ENCODE data around the gene POLN. TPM values are rescaled to one million over a fixed set of nuclear protein-coding genes. Genes with fewer than 3 reads are reported as not detected.

POLN gene
- total RNA-seq, 2 experiments from 2014 or later: 0.91 to 1.3 TPM

- Mint-ChIP-seq H3K36me3 (ENCODE audit: low read depth) (no peaks in the 10 kb centered on the region), H3K4me3 (no peak overlapping the region), H3K27ac (no peak overlapping the region), H3K9me3 (no peaks in the 10 kb centered on the region), H3K4me1 (ENCODE audit: low read depth) (peaks cover 2% of the 10 kb centered on the region), H3K27me3 (ENCODE audit: low read depth) (no peaks in the 10 kb centered on the region)
- intact Hi-C loops (cut with micrococcal nuclease): no loop called here
- CTCF ChIA-PET: no interaction called here
- peak; percentile 3 for DNase-seq
These were observed 16.4 kb upstream of the POLN start for GRCh38 chr4:2258091-2259035.

- H3K9me3 Mint-ChIP-seq: no peaks in the 10 kb centered on the region
- H3K27me3 Mint-ChIP-seq (ENCODE audit: low read depth): no peaks in the 10 kb centered on the region
- no peak overlapping the region for H3K4me3 Mint-ChIP-seq
- H3K27ac Mint-ChIP-seq: no peak overlapping the region
- no peak for DNase-seq
- no peaks in the 10 kb centered on the region for H3K36me3 Mint-ChIP-seq (ENCODE audit: low read depth)
- peaks cover 2% of the 10 kb centered on the region for H3K4me1 Mint-ChIP-seq (ENCODE audit: low read depth)
- intact Hi-C loops (cut with micrococcal nuclease): no loop called here
- CTCF ChIA-PET: no interaction called here
These were observed 15.6 kb upstream of the POLN start for GRCh38 chr4:2257361-2258081.

GRCh38 chr4:2256781-2257191 lies 14.9 kb upstream of the POLN start:
- Mint-ChIP-seq H3K27me3 (ENCODE audit: low read depth) (no peaks in the 10 kb centered on the region), H3K4me3 (no peak overlapping the region), H3K4me1 (ENCODE audit: low read depth) (peaks cover 2% of the 10 kb centered on the region), H3K27ac (no peak overlapping the region), H3K36me3 (ENCODE audit: low read depth) (no peaks in the 10 kb centered on the region), H3K9me3 (no peaks in the 10 kb centered on the region)
- CTCF ChIA-PET: no interaction called here
- DNase-seq: peak; percentile 2
- intact Hi-C loops (cut with micrococcal nuclease): no loop called here

DNA sequence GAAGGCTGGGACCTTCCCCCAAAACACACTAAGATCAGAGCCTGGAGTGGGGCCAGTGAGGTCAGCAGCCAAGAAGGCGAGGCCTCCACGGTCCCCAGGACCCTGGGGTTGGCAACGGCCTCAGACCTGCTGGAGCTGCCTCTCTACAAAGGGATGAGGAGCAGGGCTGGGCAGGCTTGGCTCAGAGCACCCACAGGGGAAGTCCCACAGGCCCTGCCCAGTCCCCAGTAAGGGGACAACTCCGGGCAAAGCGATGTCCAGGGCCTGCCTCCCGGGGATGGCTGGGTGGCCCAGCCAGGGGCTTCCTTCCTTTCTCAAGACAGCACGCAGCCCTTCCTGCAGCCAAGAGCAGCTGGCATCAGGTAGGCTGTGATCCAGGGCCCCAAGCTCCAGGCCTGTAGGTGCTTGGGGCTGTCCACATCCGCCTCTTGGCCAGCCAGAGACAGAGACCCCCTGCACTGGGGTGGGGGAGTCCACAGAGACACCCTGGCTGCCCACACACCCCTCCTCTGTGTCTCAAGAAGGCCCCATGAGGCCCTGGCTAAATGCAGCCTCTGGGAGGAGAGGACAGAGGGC lies 14.3 kb upstream of the POLN start:
- no peak overlapping the region for H3K4me3 Mint-ChIP-seq
- intact Hi-C loops (cut with micrococcal nuclease): no loop called here
- no peak overlapping the region for H3K27ac Mint-ChIP-seq
- no peaks in the 10 kb centered on the region for H3K9me3 Mint-ChIP-seq
- CTCF ChIA-PET: no interaction called here
- H3K27me3 Mint-ChIP-seq (ENCODE audit: low read depth): no peaks in the 10 kb centered on the region
- H3K4me1 Mint-ChIP-seq (ENCODE audit: low read depth): peaks cover 2% of the 10 kb centered on the region
- DNase-seq: no peak
- no peaks in the 10 kb centered on the region for H3K36me3 Mint-ChIP-seq (ENCODE audit: low read depth)

DNA sequence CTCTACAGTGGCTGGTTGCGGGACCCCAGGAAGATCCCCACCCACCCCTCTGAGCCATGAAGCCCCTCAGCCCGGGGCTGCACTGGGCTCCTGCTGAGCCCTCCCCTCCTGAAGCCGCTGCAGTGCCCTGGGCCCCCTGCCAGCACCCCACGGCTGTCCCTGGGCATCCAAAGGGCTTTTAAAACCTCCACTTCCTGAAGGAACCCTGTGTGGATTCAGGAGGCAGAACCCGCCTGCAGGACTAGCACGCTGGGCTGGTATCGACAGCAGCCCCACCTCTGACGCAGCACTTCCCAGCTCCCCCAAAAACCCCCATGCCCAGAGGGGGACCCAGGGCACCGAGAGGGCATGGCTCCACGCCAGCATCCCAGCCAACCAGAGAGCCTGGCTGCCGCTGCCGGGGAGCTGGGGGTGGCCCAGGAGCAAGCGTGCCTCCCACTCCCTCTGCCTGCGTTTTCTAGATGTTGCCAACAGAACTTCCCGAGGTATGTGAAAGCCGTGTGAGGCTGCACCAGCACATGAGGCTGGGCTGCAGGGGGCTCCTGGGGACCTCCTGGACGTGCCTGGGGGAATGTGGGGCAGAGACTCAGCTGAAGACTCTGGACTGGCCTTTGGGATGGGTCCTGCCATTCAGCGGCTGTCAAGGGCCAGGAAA lies 13.7 kb upstream of the POLN start:
- H3K4me1 Mint-ChIP-seq (ENCODE audit: low read depth): peaks cover 2% of the 10 kb centered on the region
- H3K27ac Mint-ChIP-seq: no peak overlapping the region
- intact Hi-C loops (cut with micrococcal nuclease): no loop called here
- H3K36me3 Mint-ChIP-seq (ENCODE audit: low read depth): no peaks in the 10 kb centered on the region
- no peak overlapping the region for H3K4me3 Mint-ChIP-seq
- DNase-seq: peak; percentile 3
- no peaks in the 10 kb centered on the region for H3K9me3 Mint-ChIP-seq
- CTCF ChIA-PET: no interaction called here
- no peaks in the 10 kb centered on the region for H3K27me3 Mint-ChIP-seq (ENCODE audit: low read depth)

- H3K4me3 Mint-ChIP-seq: no peak overlapping the region
- H3K27me3 Mint-ChIP-seq (ENCODE audit: low read depth): no peaks in the 10 kb centered on the region
- CTCF ChIA-PET: interaction anchor here (0.7 kb wide), 1 partner anchor 680 kb away, joined by 4 read pairs; no protein-coding TSS in a partner anchor
- intact Hi-C loops (cut with micrococcal nuclease): no loop called here
- H3K9me3 Mint-ChIP-seq: no peaks in the 10 kb centered on the region
- H3K27ac Mint-ChIP-seq: no peak overlapping the region
- DNase-seq: peak; percentile 3
- peaks cover 2% of the 10 kb centered on the region for H3K4me1 Mint-ChIP-seq (ENCODE audit: low read depth)
- no peaks in the 10 kb centered on the region for H3K36me3 Mint-ChIP-seq (ENCODE audit: low read depth)
These were observed 13.0 kb upstream of the POLN start for GRCh38 chr4:2254665-2255500.

DNA sequence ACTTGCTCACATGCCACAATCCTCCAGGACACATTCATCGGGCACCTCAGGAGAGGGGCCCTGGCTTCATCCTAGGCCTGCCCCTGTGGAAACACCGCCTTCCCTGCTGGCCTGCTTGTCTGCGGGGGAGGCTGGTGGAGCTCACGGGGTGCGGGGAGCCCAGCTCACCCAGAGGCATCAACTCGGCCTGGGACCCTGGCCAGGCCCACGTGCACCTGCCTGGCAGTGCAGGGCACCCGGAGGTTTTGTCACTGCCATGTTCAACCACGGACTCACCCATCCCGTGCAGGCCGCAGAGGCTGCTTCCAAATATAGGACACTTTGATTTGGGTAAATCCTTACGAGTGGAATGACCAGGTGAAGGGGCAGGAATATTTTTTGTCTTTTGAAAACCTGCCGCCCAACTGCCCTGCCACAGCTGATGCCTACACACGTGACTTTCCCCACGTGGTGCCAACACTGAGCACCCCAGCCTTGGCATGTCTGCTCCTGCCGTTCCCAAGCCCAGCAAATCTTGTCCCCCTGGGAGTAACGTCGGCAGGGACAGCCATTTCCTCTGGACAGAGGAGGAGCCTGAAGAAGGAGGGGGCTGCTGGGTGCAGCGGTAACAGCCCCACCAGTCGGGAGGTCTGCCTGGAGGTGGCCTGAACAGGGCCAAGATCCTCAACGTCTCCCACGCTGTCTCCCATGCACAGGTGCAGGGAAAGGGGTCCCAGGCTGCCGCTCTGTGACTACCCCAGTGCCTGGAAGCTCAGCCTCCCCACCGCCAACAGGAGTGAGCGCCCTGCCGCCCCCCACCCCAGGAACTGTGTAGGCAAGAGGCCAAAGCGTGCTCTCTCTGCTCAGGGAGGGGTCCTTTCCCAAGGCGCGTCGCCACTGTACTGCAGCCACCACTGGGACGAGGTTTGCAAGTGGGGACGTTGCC lies 11.5 kb upstream of the POLN start:
- Mint-ChIP-seq H3K27ac (no peak overlapping the region), H3K36me3 (ENCODE audit: low read depth) (no peaks in the 10 kb centered on the region)

GRCh38 chr4:2252530-2253091 lies 10.7 kb upstream of the POLN start:
- no peak overlapping the region for H3K4me3 Mint-ChIP-seq
- H3K4me1 Mint-ChIP-seq (ENCODE audit: low read depth): no peaks in the 10 kb centered on the region
- H3K27ac Mint-ChIP-seq: no peak overlapping the region
- no peaks in the 10 kb centered on the region for H3K9me3 Mint-ChIP-seq
- CTCF ChIA-PET: no interaction called here
- H3K36me3 Mint-ChIP-seq (ENCODE audit: low read depth): no peaks in the 10 kb centered on the region
- intact Hi-C loops (cut with micrococcal nuclease): no loop called here
- peak; percentile 3 for DNase-seq
- no peaks in the 10 kb centered on the region for H3K27me3 Mint-ChIP-seq (ENCODE audit: low read depth)

More for the DNA sequence above, 11.5 kb upstream of the POLN start:
- no peaks in the 10 kb centered on the region for H3K4me1 Mint-ChIP-seq (ENCODE audit: low read depth)
- CTCF ChIA-PET: no interaction called here
- H3K4me3 Mint-ChIP-seq: no peak overlapping the region
- H3K27me3 Mint-ChIP-seq (ENCODE audit: low read depth): no peaks in the 10 kb centered on the region
- no peak for DNase-seq
- no peaks in the 10 kb centered on the region for H3K9me3 Mint-ChIP-seq
- intact Hi-C loops (cut with micrococcal nuclease): no loop called here

GRCh38 chr4:2251795-2252529 lies 10.0 kb upstream of the POLN start:
- H3K27ac Mint-ChIP-seq: no peak overlapping the region
- H3K4me1 Mint-ChIP-seq (ENCODE audit: low read depth): no peaks in the 10 kb centered on the region
- no peaks in the 10 kb centered on the region for H3K27me3 Mint-ChIP-seq (ENCODE audit: low read depth)
- H3K9me3 Mint-ChIP-seq: no peaks in the 10 kb centered on the region
- H3K36me3 Mint-ChIP-seq (ENCODE audit: low read depth): no peaks in the 10 kb centered on the region
- no peak overlapping the region for H3K4me3 Mint-ChIP-seq
- intact Hi-C loops (cut with micrococcal nuclease): no loop called here
- peak; percentile 2 for DNase-seq
- CTCF ChIA-PET: no interaction called here

- no peak overlapping the region for H3K27ac Mint-ChIP-seq
- no peaks in the 10 kb centered on the region for H3K36me3 Mint-ChIP-seq (ENCODE audit: low read depth)
- no peaks in the 10 kb centered on the region for H3K27me3 Mint-ChIP-seq (ENCODE audit: low read depth)
- intact Hi-C loops (cut with micrococcal nuclease): no loop called here
- peak; percentile 3 for DNase-seq
- H3K9me3 Mint-ChIP-seq: no peaks in the 10 kb centered on the region
- H3K4me3 Mint-ChIP-seq: no peak overlapping the region
- no peaks in the 10 kb centered on the region for H3K4me1 Mint-ChIP-seq (ENCODE audit: low read depth)
- CTCF ChIA-PET: no interaction called here
These were observed 9.3 kb upstream of the POLN start for GRCh38 chr4:2251073-2251794.

All from activated naive CD4-positive, alpha-beta T cell treated with anti-CD3 and anti-CD28 coated beads for 36 hours (primary cell).